Posterior vena cava (tissue), 2 donors: Measurements from ENCODE around the gene RSF1. TPM values are rescaled to one million over a fixed set of nuclear protein-coding genes. Genes with fewer than 3 reads are reported as not detected.
"Not testable (repeated sequence)": the region's sequence is repeated elsewhere in the genome, so short reads cannot be mapped to it uniquely, and the experiment has no call there.

Experiments used
- DNase-seq: peaks from one replicate; pipeline ENCODE4 v3.0.0-alpha.2; 2020; ENCODE audit warnings: low spot score
- intact Hi-C, 2 donors: fragments of 100-400 bp; cut with DNase I; formaldehyde crosslinking; loops; one replicate each; pipeline versions ENCODE4 v1.14.1 to v1.14.2; 2022 to 2023
- total RNA-seq, 2 donors: library from RNA; stranded (reverse); fragmentation: NEBNext Ultra II Directional; extraction: Animal tissue kit (Norgen Biotek cat#: 25700); gene quantifications; one replicate each; pipeline ENCODE4 v1.2.1, GENCODE V29; 2021
- donor health status: DM: yes; HTN: yes; CAD: no.
- donor health status: DM: yes; HTN: yes; CAD: no.

Gene RSF1
- total RNA-seq, 2 donors from 2014 or later = 54.9 to 69.5 TPM

DNA sequence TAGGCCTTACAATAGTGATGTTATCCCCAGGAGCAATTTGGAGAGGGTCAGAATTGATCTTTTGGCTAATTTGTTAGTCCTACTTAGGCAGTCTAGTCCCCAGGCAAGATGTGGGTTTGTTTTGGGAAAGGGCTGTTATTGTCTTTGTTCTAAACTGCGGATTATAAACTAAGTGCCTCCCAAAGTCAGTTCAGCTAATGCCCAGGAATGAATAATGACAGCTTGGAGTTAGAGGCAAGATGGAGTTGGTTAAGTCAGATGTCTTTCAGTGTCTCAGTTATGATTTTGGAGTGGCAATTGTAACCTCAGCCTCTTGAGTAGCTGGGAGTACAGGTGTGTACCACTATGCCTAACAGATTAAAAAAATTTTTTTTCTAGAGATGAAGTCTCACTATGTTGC is 175.6 kb downstream of the RSF1 start:
- intact Hi-C loops = no loop called here
- no peak for DNase-seq

GRCh38 chr11:77642228-77642627 is 178.3 kb downstream of the RSF1 start:
- no peak for DNase-seq
- intact Hi-C loops = no loop called here

DNA sequence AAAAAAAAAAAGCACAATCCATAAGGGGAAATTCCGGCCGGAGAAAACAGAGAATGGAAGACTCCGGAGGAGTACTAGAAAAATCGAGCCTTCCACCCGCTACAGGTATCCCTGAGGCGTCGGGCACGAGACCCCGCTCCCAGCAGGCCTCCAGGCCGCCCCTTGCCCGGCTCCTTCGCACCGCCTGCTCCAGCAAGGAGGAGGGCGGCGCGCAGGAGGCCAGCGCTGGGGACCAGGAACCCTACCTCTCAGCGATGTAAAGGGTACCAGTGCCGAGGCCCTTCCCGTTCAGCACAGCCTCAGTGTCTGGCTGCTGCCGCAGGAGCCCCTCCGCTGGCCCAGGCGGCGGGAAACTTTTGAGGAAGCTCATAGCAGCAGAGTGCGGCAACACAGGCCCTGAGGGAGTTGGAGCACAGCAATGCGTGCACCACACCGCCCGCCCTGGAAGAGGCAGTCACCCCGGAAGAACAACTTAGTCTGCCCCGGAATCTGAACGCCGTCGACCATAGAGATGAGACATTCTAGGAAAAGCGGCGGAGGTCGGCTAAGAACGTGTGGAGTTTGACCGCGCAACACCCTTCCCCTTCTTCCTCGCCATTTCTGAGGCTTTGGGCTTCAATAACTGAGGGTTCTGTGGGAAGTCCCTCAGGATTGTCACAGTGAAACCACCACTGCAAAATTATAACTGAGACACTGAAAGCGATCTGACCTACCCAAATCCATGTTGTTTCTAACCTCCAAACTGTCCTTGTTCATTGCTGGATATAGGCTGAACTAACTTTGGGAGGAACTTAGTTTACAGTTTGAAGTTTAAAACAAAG is 183.0 kb downstream of the RSF1 start, which contains the start of gene CLNS1A:
TSS of gene CLNS1A (minus strand) at position 450 of the 821 bp plus-strand sequence. CDS start at position 370, 80 bp downstream.
- intact Hi-C loops = no loop called here
- DNase-seq = peak; percentile 95

DNA sequence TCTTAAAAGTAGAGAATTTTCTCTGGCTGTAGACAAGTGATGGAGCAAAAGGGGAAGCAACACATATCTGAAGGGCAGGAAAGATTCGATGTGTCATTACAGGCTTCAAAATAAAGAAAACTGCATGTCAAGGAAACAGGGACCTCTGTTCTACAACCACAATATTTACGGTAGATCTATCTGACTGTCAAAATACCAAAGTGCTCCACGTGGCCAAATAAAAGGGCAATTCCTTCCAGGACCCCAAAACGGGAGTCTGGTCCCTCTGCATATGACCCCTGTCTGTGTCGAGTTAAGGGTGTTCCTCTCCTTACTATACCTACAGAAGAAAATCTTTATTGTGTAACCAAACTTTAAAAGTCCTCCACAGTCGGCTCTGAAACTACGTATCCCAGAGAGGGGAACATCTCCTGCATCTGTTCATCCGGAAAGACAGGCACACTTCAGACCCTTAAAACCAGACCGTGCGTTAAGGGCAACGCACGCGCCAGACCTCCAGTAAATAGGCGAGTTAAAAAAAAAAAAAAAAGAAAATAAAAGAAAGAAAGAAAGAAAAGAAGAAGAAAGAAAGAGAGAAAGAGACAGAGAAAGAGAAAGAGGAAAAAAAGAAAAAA is 183.7 kb downstream of the RSF1 start:
- intact Hi-C loops = no loop called here
- DNase-seq = no peak

DNA sequence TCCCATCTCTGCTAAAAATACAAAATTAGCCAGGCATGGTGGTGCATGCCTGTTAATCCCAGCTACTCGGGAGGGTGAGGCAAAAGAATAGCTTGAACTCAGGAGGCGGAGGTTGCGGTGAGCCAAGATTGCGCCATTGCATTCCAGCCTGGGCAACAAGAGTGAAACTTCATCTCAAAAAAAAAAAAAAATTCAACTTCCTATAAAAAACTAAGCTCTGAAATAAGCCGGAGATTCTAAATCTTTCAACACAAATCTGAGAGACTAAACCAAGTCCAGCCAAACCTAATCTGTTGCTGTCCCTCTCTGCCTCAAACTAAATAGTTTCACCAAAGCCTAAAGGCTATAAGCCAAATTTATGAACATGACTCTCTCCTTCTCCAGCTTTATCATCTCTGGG is 186.6 kb downstream of the RSF1 start:
- DNase-seq, intact Hi-C loops: not testable (repeated sequence)

GRCh38 chr11:77630157-77630710 is 190.3 kb downstream of the RSF1 start:
- intact Hi-C loops = no loop called here
- no peak for DNase-seq

DNA sequence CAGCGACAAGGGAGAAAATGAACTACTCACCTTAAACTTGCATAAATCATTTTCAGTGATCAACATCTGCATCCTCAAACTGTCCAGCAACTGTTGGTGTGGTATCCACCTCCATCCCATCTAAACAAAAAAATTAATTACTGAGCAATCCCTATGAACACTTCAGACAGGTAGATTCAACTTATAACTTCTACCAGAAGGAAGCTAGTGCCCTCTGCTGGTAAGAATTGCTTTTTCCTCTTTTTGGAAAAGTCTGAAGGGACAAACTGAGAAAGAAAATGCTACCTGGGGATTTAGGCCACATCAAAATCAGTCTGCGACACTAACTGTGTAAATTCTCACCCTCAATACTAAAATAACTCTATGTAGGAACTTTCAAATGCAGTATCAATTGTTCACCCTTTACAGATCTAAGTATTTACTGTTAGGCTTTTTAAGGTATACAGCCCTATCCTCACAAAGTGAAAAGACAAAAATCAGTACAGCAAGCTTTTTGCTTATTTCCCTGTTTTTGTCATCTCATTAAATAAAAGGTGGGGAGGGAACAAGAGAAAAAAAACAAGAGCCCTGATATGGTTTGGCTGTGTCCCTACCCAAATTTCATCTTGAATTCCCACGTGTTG is 200.8 kb downstream of the RSF1 start:
- intact Hi-C loops = no loop called here
- no peak for DNase-seq

- intact Hi-C loops = no loop called here
Observed at GRCh38 chr11:77617892-77618291, 202.6 kb downstream of the RSF1 start.

GRCh38 chr11:77611921-77612320 is 208.6 kb downstream of the RSF1 start:
- no peak for DNase-seq
- intact Hi-C loops = no loop called here

More at GRCh38 chr11:77617892-77618291, 202.6 kb downstream of the RSF1 start:
- DNase-seq = no peak

Other genes with a start within 250 kb of the RSF1 start
- gene AQP11, start 230.8 kb downstream of the RSF1 start, total RNA-seq = under 1 TPM; 0.14 to 0.19 TPM
- 10 to 100 TPM; 58.8 to 65.0 TPM for gene CLNS1A, start 182.9 kb downstream of the RSF1 start, total RNA-seq
- 10 to 100 TPM; 19.5 to 25.3 TPM for gene AAMDC, start 422 bp upstream of the RSF1 start, total RNA-seq
- 10 to 100 TPM; 20.7 to 22.0 TPM for gene INTS4, start 173.9 kb upstream of the RSF1 start, total RNA-seq
- under 1 TPM; 0.38 to 0.51 TPM for gene KCTD14, start 202.6 kb upstream of the RSF1 start, total RNA-seq
- gene THRSP, start 243.1 kb upstream of the RSF1 start, total RNA-seq = not detected